ENCODE data around the gene TACR3. TPM values are rescaled to one million over a fixed set of nuclear protein-coding genes. Genes with fewer than 3 reads are reported as not detected.
"Not testable (repeated sequence)": the region's sequence is repeated elsewhere in the genome, so short reads cannot be mapped to it uniquely, and the experiment has no call there.

TACR3 gene
- total and polyA plus RNA-seq, 3 experiments from 2014 or later: not detected

- POLR2A ChIA-PET: no interaction called here
- no peak overlapping the region for H3K4me3 ChIP-seq (ENCODE audit: low read length)
- no peaks in the 10 kb centered on the region for H3K36me3 ChIP-seq (ENCODE audit: insufficient read depth, low read length)
- no peaks in the 10 kb centered on the region for H3K4me1 Mint-ChIP-seq
- H3K4me3 Mint-ChIP-seq: no peak overlapping the region
- H3K36me3 Mint-ChIP-seq: no peaks in the 10 kb centered on the region
- H3K4me1 ChIP-seq (ENCODE audit: insufficient read depth, low read length): no peaks in the 10 kb centered on the region
- DNase-seq: no peak
- H3K9me3 Mint-ChIP-seq: peaks cover 5 to 12% (median 10%) of the 10 kb centered on the region in 5 donors
- no peaks in the 10 kb centered on the region for H3K27me3 ChIP-seq (ENCODE audit: insufficient read depth, low read length, poor library complexity, severe bottlenecking)
- H3K27ac Mint-ChIP-seq: no peak overlapping the region
- CTCF ChIA-PET: no interaction called here
- no peak overlapping the region for H3K27ac ChIP-seq (ENCODE audit: low read depth, low read length)
- no peaks in the 10 kb centered on the region for H3K9me3 ChIP-seq (ENCODE audit: low read length)
- no peaks in the 10 kb centered on the region for H3K27me3 Mint-ChIP-seq
Observed at GRCh38 chr4:103626296-103626695, 93.5 kb downstream of the TACR3 start.

GRCh38 chr4:103591841-103592240 lies 127.9 kb downstream of the TACR3 start:
- CTCF ChIA-PET: no interaction called here

GRCh38 chr4:103567591-103567990 lies 152.2 kb downstream of the TACR3 start:
- no peak overlapping the region for H3K4me3 Mint-ChIP-seq
- POLR2A ChIA-PET: no interaction called here
- H3K27me3 ChIP-seq (ENCODE audit: insufficient read depth, low read length, poor library complexity, severe bottlenecking): no peaks in the 10 kb centered on the region
- no peaks in the 10 kb centered on the region for H3K9me3 ChIP-seq (ENCODE audit: low read length)
- H3K4me1 ChIP-seq (ENCODE audit: insufficient read depth, low read length): no peaks in the 10 kb centered on the region
- DNase-seq: no peak
- H3K36me3 ChIP-seq (ENCODE audit: insufficient read depth, low read length): no peaks in the 10 kb centered on the region
- H3K36me3 Mint-ChIP-seq: no peaks in the 10 kb centered on the region
- H3K9me3 Mint-ChIP-seq: peaks cover 0 to 3% (median 0%) of the 10 kb centered on the region in 5 donors
- no peaks in the 10 kb centered on the region for H3K27me3 Mint-ChIP-seq
- no peak overlapping the region for H3K4me3 ChIP-seq (ENCODE audit: low read length)
- H3K4me1 Mint-ChIP-seq: no peaks in the 10 kb centered on the region
- no peak overlapping the region for H3K27ac Mint-ChIP-seq
- CTCF ChIA-PET: no interaction called here
- H3K27ac ChIP-seq (ENCODE audit: low read depth, low read length): no peak overlapping the region

More at GRCh38 chr4:103591841-103592240, 127.9 kb downstream of the TACR3 start:
- no peak overlapping the region for H3K27ac ChIP-seq (ENCODE audit: low read depth, low read length)
- no peaks in the 10 kb centered on the region for H3K36me3 Mint-ChIP-seq
- H3K27me3 ChIP-seq (ENCODE audit: insufficient read depth, low read length, poor library complexity, severe bottlenecking): no peaks in the 10 kb centered on the region
- H3K27ac Mint-ChIP-seq: no peak overlapping the region
- no peaks in the 10 kb centered on the region for H3K4me1 Mint-ChIP-seq
- POLR2A ChIA-PET: no interaction called here
- peaks cover 0 to 3% (median 0%) of the 10 kb centered on the region in 5 donors for H3K9me3 Mint-ChIP-seq
- DNase-seq: no peak
- no peaks in the 10 kb centered on the region for H3K4me1 ChIP-seq (ENCODE audit: insufficient read depth, low read length)
- no peaks in the 10 kb centered on the region for H3K36me3 ChIP-seq (ENCODE audit: insufficient read depth, low read length)
- H3K9me3 ChIP-seq (ENCODE audit: low read length): no peaks in the 10 kb centered on the region
- H3K4me3 ChIP-seq (ENCODE audit: low read length): no peak overlapping the region
- H3K27me3 Mint-ChIP-seq: no peaks in the 10 kb centered on the region
- no peak overlapping the region for H3K4me3 Mint-ChIP-seq

- H3K9me3 ChIP-seq (ENCODE audit: low read length); H3K27me3 Mint-ChIP-seq; H3K4me1 Mint-ChIP-seq; DNase-seq; H3K36me3 Mint-ChIP-seq; H3K4me3 ChIP-seq (ENCODE audit: low read length); H3K27me3 ChIP-seq (ENCODE audit: insufficient read depth, low read length, poor library complexity, severe bottlenecking); H3K36me3 ChIP-seq (ENCODE audit: insufficient read depth, low read length); CTCF ChIA-PET; POLR2A ChIA-PET; H3K4me1 ChIP-seq (ENCODE audit: insufficient read depth, low read length); H3K4me3 Mint-ChIP-seq; H3K27ac Mint-ChIP-seq; H3K27ac ChIP-seq (ENCODE audit: low read depth, low read length): not testable (repeated sequence)
- H3K9me3 Mint-ChIP-seq: peaks cover 0 to 15% (median 6%) of the 10 kb centered on the region in 5 donors
Observed at GRCh38 chr4:103559178-103559577, 160.6 kb downstream of the TACR3 start.

Measured in CD8-positive, alpha-beta memory T cell (primary cell).